SK-N-SH treated with all-trans-retinoic acid at 6 μM for 48 hours (cell line): ENCODE measurements around the gene ACOXL.

Source experiments
- BACH2 ChIP-seq: fragments of 250-450 bp; sonication (Bioruptor Pico); IDR thresholded peaks from 2 replicates; pipeline ENCODE4 v1.9.0; 2021; ENCODE audit warnings: mild to moderate bottlenecking, borderline replicate concordance
- CSRNP3 ChIP-seq: fragments of 250-450 bp; sonication (Bioruptor Pico); IDR thresholded peaks from 2 replicates; pipeline ENCODE4 v1.5.1; 2021; ENCODE audit warnings: mild to moderate bottlenecking, moderate library complexity
- ESRRG ChIP-seq: fragments of 250-450 bp; sonication (Bioruptor Pico); IDR thresholded peaks from 2 replicates; pipeline ENCODE4 v1.6.1; 2021; ENCODE audit warnings: mild to moderate bottlenecking
- GLIS3 ChIP-seq: fragments of 250-450 bp; sonication (Bioruptor Pico); IDR thresholded peaks from 2 replicates; pipeline ENCODE4 v1.5.0; 2020; ENCODE audit warnings: mild to moderate bottlenecking, moderate library complexity
- ISL1 ChIP-seq: fragments of 250-450 bp; sonication (Bioruptor Pico); IDR thresholded peaks from 2 replicates; pipeline ENCODE4 v2.1.2; 2022; ENCODE audit warnings: mild to moderate bottlenecking, moderate library complexity
- SNAI2 ChIP-seq: fragments of 250-450 bp; sonication (Bioruptor Pico); IDR thresholded peaks from 2 replicates; pipeline ENCODE4 v1.5.0; 2020; ENCODE audit warnings: mild to moderate bottlenecking, moderate library complexity
- TCF4 ChIP-seq: fragments of 250-450 bp; sonication (Bioruptor Pico); IDR thresholded peaks from 2 replicates; pipeline ENCODE4 v1.8.0; 2021; ENCODE audit warnings: mild to moderate bottlenecking, moderate library complexity, borderline replicate concordance
- ZFP30 ChIP-seq: fragments of 450-650 bp; formaldehyde crosslinking; IDR thresholded peaks from 2 replicates; pipeline ENCODE4 v1.5.0; 2022; ENCODE audit warnings: mild to moderate bottlenecking, moderate library complexity
- ZNF565 ChIP-seq: fragments of 450-650 bp; formaldehyde crosslinking; conservative IDR thresholded peaks from 2 replicates; pipeline ENCODE4 v1.5.0; 2020; ENCODE audit warnings: low read depth, mild to moderate bottlenecking, moderate library complexity
- ZNF70 ChIP-seq: fragments of 450-650 bp; formaldehyde crosslinking; IDR thresholded peaks from 2 replicates; pipeline ENCODE4 v1.5.0; 2020; ENCODE audit warnings: mild to moderate bottlenecking, moderate library complexity
- ZNF8 ChIP-seq: fragments of 450-650 bp; formaldehyde crosslinking; IDR thresholded peaks from 2 replicates; pipeline ENCODE4 v1.5.0; 2020; ENCODE audit warnings: mild to moderate bottlenecking, moderate library complexity
- TF ChIP-seq, protein P1 (sequence below): fragments of 250-450 bp; sonication (Bioruptor Pico); IDR thresholded peaks from 2 replicates; pipeline ENCODE4 v1.8.0; 2021; ENCODE audit warnings: low read depth, mild to moderate bottlenecking, moderate library complexity, borderline replicate concordance
- TF ChIP-seq, protein P2 (sequence below): fragments of 250-450 bp; sonication (Bioruptor Pico); IDR thresholded peaks from 2 replicates; pipeline ENCODE4 v1.5.1; 2020; ENCODE audit warnings: low read depth, mild to moderate bottlenecking, moderate library complexity

GRCh38 chr2:111100087-111100764, 367.9 kb downstream of the ACOXL start:
- no peak for TF ChIP-seq ZNF8 (CRISPR knock-in tag)
- TF ChIP-seq, protein P1, sequence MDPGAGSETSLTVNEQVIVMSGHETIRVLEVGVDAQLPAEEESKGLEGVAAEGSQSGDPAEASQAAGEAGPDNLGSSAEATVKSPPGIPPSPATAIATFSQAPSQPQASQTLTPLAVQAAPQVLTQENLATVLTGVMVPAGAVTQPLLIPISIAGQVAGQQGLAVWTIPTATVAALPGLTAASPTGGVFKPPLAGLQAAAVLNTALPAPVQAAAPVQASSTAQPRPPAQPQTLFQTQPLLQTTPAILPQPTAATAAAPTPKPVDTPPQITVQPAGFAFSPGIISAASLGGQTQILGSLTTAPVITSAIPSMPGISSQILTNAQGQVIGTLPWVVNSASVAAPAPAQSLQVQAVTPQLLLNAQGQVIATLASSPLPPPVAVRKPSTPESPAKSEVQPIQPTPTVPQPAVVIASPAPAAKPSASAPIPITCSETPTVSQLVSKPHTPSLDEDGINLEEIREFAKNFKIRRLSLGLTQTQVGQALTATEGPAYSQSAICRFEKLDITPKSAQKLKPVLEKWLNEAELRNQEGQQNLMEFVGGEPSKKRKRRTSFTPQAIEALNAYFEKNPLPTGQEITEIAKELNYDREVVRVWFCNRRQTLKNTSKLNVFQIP (CRISPR knock-in tag) = no peak
- TF ChIP-seq, protein P2, sequence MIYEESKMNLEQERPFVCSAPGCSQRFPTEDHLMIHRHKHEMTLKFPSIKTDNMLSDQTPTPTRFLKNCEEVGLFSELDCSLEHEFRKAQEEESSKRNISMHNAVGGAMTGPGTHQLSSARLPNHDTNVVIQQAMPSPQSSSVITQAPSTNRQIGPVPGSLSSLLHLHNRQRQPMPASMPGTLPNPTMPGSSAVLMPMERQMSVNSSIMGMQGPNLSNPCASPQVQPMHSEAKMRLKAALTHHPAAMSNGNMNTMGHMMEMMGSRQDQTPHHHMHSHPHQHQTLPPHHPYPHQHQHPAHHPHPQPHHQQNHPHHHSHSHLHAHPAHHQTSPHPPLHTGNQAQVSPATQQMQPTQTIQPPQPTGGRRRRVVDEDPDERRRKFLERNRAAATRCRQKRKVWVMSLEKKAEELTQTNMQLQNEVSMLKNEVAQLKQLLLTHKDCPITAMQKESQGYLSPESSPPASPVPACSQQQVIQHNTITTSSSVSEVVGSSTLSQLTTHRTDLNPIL = no peak
- no peak for TF ChIP-seq SNAI2
- TF ChIP-seq ISL1 = no peak
- TF ChIP-seq ZNF70 = no peak
- TF ChIP-seq ESRRG (CRISPR knock-in tag) = no peak
- no peak for TF ChIP-seq BACH2 (CRISPR knock-in tag)
- no peak for TF ChIP-seq ZNF565 (CRISPR knock-in tag)
- no peak for TF ChIP-seq ZFP30 (CRISPR knock-in tag)
- TF ChIP-seq TCF4 = no peak
- no peak for TF ChIP-seq GLIS3 (CRISPR knock-in tag)
- no peak for TF ChIP-seq CSRNP3 (CRISPR knock-in tag)
